CD4-positive, alpha-beta memory T cell (primary cell): Measurements from ENCODE around the gene PRR3. TPM values are rescaled to one million over a fixed set of nuclear protein-coding genes. Genes with fewer than 3 reads are reported as not detected.

Experiments used
- CTCF ChIA-PET: fragments of 350-600 bp; sonication (Branson Sonifier 250); formaldehyde crosslinking; loops from one replicate; lab custom pipeline; 2021; ENCODE audit warnings: inconsistent platforms; ENCODE audit not compliant: partially characterized antibody; lab: Charles Lee
- POLR2A ChIA-PET: fragments of 350-600 bp; sonication (Branson Sonifier 250); formaldehyde crosslinking; loops from one replicate; lab custom pipeline; 2021; ENCODE audit not compliant: partially characterized antibody; lab: Charles Lee
- DNase-seq, 5 donors: peaks; one replicate each; pipeline versions ENCODE4 v3.0.0 to v3.0.0-alpha.2; 2020 to 2022; ENCODE audit warnings: mixed read lengths in 1 of 5
- H3K27ac ChIP-seq: one replicate; pipeline ENCODE4 v1.7.0; 2013; ENCODE audit warnings: low read depth, low read length
- H3K27me3 ChIP-seq: 2 replicates; pipeline ENCODE4 v1.7.0; 2013; ENCODE audit warnings: mild to moderate bottlenecking, low read length, moderate library complexity; ENCODE audit not compliant: insufficient read depth
- H3K36me3 ChIP-seq: 2 replicates; pipeline ENCODE4 v1.7.0; 2013; ENCODE audit warnings: mild to moderate bottlenecking, low read length, moderate library complexity; ENCODE audit not compliant: insufficient read depth
- H3K4me1 ChIP-seq: 2 replicates; pipeline ENCODE4 v1.7.0; 2013; ENCODE audit warnings: mild to moderate bottlenecking, low read length, moderate library complexity; ENCODE audit not compliant: insufficient read depth
- H3K4me3 ChIP-seq, 2 donors: one replicate each; pipeline ENCODE4 v1.7.0; 2013; ENCODE audit warnings: low read length in 2 of 2, mild to moderate bottlenecking in 1 of 2
- H3K9me3 ChIP-seq, 2 donors: one replicate each; pipeline ENCODE4 v1.7.0; 2013; ENCODE audit warnings: low read length in 2 of 2, control low read depth in 1 of 2; ENCODE audit not compliant: control insufficient read depth in 1 of 2
- H3K27ac Mint-ChIP-seq, 7 donors: one replicate each; pipeline ENCODE4 v1.8.0; 2020 to 2021; ENCODE audit warnings: mixed read lengths in 7 of 7, mild to moderate bottlenecking in 6 of 7, inconsistent platforms in 3 of 7, moderate library complexity in 3 of 7
- H3K27me3 Mint-ChIP-seq, 2 donors: one replicate each; pipeline ENCODE4 v1.8.0; 2020 to 2021; ENCODE audit warnings: mixed read lengths in 2 of 2
- H3K36me3 Mint-ChIP-seq, 2 donors: one replicate each; pipeline ENCODE4 v1.8.0; 2020 to 2021; ENCODE audit warnings: mixed read lengths in 2 of 2, inconsistent platforms in 1 of 2, mild to moderate bottlenecking in 1 of 2
- H3K4me1 Mint-ChIP-seq, 4 donors: one replicate each; pipeline ENCODE4 v1.8.0; 2020 to 2021; ENCODE audit warnings: mixed read lengths in 4 of 4, mild to moderate bottlenecking in 1 of 4
- H3K4me3 Mint-ChIP-seq, 8 donors: one replicate each; pipeline ENCODE4 v1.8.0; 2020 to 2021; ENCODE audit warnings: mixed read lengths in 8 of 8, mild to moderate bottlenecking in 7 of 8, moderate library complexity in 6 of 8, inconsistent platforms in 3 of 8
- H3K9me3 Mint-ChIP-seq, 8 donors: one replicate each; pipeline ENCODE4 v1.8.0; 2020 to 2021; ENCODE audit warnings: mixed read lengths in 8 of 8, mild to moderate bottlenecking in 5 of 8, inconsistent platforms in 3 of 8, moderate library complexity in 1 of 8
- intact Hi-C: fragments of 100-400 bp; cut with micrococcal nuclease; formaldehyde crosslinking; loops from one replicate; pipeline ENCODE4 v1.15.1; 2023
- polyA plus RNA-seq, 2 donors: library from polyadenylated mRNA; unstranded; fragments of 300-500 nt; fragmentation: Illumina TruSeq; gene quantifications; one replicate each; pipeline ENCODE4 v1.2.3, GENCODE V29; 2021
- total RNA-seq, 2 experiments: library from RNA; stranded (reverse); gene quantifications; one replicate each; pipeline ENCODE4 v1.2.3, GENCODE V29; 2021

Gene PRR3
- total and polyA plus RNA-seq, 4 experiments from 2014 or later, result 4.3 to 29.1 (median 17.4) TPM

DNA sequence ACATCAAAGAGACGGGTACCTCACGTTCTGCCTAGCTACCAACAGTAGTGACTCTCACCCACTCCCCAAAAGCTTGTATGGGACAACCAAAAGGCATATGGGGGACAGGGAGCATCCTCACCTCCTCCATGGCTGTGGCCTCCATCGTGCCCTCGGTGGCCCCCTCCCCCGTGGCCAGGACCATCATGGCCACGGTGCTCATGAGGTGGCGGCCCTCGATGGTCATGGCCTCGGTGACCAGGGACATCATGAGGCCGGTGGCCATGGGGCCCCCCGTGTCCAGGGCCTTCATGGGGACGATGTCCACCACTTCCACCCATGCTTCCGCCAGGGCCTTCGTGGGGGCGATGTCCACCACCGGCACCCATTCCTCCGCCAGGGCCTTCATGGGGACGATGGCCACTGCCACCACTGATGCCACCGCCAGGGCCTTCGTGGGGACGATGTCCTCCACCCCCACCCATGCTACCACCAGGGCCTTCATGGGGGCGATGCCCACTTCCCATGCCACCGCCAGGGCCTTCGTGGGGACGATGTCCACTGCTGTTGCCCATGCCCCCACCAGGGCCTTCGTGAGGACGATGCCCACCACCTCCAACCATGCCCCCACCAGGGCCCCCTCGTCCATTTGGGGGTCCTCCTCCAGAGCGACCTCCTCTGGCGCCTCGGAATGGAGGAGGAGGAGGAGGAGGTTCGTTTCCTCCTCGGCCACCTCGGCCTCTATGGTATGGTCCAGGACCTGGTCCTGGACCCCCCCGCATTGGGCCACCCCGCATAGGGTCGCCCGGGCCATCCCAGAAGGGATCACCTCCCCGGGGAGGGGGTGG is 44.9 kb downstream of the PRR3 start:
- Mint-ChIP-seq H3K27ac (peak overlapping the region in 4 of 7 donors; percentile 26 to 88 (median 30)), H3K4me3 (no peak overlapping the region), H3K4me1 (peaks cover 12 to 31% (median 23%) of the 10 kb centered on the region in 4 donors), H3K9me3 (no peaks in the 10 kb centered on the region), H3K27me3 (no peaks in the 10 kb centered on the region), H3K36me3 (peaks cover 44 to 68% of the 10 kb centered on the region in 2 donors)
- ChIA-PET CTCF (interaction anchor here (1.0 to 10.7 kb wide), 3 partner anchors 11 to 118 kb away, joined by 4 to 242 read pairs (median 233); no protein-coding TSS in a partner anchor), POLR2A (interaction anchor here (0.9 to 8.5 kb wide), 9 partner anchors 9 to 120 kb away, joined by 3 to 132 read pairs (median 8); partner anchors contain the start of gene ABCF1)
- Histone ChIP-seq H3K27ac (no peak overlapping the region), H3K9me3 (no peaks in the 10 kb centered on the region), H3K36me3 (peaks cover 65% of the 10 kb centered on the region), H3K4me3 (no peak overlapping the region), H3K4me1 (peaks cover under 1% of the 10 kb centered on the region), H3K27me3 (no peaks in the 10 kb centered on the region)
- no peak for DNase-seq
- intact Hi-C loops, result no loop called here

DNA sequence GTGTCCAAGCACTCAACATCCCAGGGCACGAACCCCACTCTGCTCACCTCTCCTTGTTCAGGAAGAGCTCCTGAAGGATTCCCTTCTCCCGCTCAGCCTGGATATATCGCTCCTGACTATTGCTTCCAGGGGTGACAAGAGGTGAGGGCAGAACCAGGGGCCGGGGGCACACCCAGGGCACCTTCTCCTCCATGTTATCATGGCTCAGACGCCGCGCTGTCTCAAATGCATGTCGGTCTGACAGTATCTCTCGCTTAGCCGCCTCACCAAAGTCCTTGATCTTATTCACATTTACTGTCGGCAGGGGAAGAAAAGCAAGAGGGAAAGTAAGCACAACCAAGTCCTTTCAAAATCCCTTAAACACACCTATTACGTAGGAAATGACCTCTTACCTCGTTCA is 46.9 kb downstream of the PRR3 start:
- no peaks in the 10 kb centered on the region for H3K9me3 Mint-ChIP-seq
- H3K4me3 ChIP-seq, result no peak overlapping the region
- peaks cover 8 to 37% (median 27%) of the 10 kb centered on the region in 4 donors for H3K4me1 Mint-ChIP-seq
- H3K36me3 Mint-ChIP-seq, result peaks cover 54 to 78% of the 10 kb centered on the region in 2 donors
- H3K9me3 ChIP-seq, result no peaks in the 10 kb centered on the region
- intact Hi-C loops, result no loop called here
- CTCF ChIA-PET, result interaction anchor here (0.7 kb wide), 1 partner anchor 59 kb away, joined by 3 read pairs; no protein-coding TSS in a partner anchor
- no peak overlapping the region for H3K4me3 Mint-ChIP-seq
- no peak for DNase-seq
- H3K27ac Mint-ChIP-seq, result peak overlapping the region in 6 of 7 donors; percentile 6 to 64 (median 52)
- POLR2A ChIA-PET, result interaction anchor here (1.8 to 4.7 kb wide), 2 partner anchors 11 to 61 kb away, joined by 5 to 59 read pairs; no protein-coding TSS in a partner anchor
- no peaks in the 10 kb centered on the region for H3K27me3 ChIP-seq
- no peaks in the 10 kb centered on the region for H3K27me3 Mint-ChIP-seq
- H3K27ac ChIP-seq, result no peak overlapping the region
- H3K36me3 ChIP-seq, result peaks cover 83% of the 10 kb centered on the region
- peaks cover 14% of the 10 kb centered on the region for H3K4me1 ChIP-seq

DNA sequence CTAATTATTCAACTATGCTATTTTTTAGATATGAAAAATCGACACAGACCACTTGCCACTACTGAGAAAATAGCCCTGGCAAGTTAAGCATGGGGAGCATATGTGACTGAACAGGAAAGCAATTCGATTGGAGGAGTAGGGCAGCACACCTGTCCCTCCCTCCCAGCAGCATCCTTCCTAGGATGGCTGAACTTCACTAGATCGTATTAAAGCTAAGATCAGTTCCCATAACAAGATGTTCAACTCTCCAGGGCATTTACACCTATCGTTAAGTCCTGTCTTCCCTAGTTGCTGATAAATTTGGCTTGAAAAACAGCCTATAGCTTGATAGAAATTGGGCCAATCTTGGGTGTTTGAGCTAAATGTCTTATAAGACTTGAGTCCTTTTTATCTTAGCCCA is 53.0 kb downstream of the PRR3 start:
- peak overlapping the region; percentile 32 for H3K27ac ChIP-seq
- Mint-ChIP-seq H3K9me3 (peaks cover 0 to 3% (median 0%) of the 10 kb centered on the region in 8 donors), H3K36me3 (peaks cover 39 to 54% of the 10 kb centered on the region in 2 donors), H3K27ac (peak overlapping the region; percentile 70 to 100 (median 86)), H3K4me1 (peaks cover 52 to 77% (median 66%) of the 10 kb centered on the region in 4 donors), H3K4me3 (peak overlapping the region in 1 of 8 donors; percentile 15), H3K27me3 (no peaks in the 10 kb centered on the region)
- no peak for DNase-seq
- no peaks in the 10 kb centered on the region for H3K9me3 ChIP-seq
- ChIA-PET POLR2A (interaction anchor here (1.0 to 2.0 kb wide), 11 partner anchors 11 to 147 kb away, joined by 3 to 25 read pairs (median 4); partner anchors contain the start of genes ABCF1 and PRR3), CTCF (interaction anchor here (1.0 to 2.0 kb wide), 9 partner anchors 12 to 200 kb away, joined by 3 to 13 read pairs (median 6); no protein-coding TSS in a partner anchor)
- H3K4me1 ChIP-seq, result peaks cover 70% of the 10 kb centered on the region
- H3K36me3 ChIP-seq, result peaks cover 43% of the 10 kb centered on the region
- H3K4me3 ChIP-seq, result no peak overlapping the region
- intact Hi-C loops, result no loop called here
- no peaks in the 10 kb centered on the region for H3K27me3 ChIP-seq

DNA sequence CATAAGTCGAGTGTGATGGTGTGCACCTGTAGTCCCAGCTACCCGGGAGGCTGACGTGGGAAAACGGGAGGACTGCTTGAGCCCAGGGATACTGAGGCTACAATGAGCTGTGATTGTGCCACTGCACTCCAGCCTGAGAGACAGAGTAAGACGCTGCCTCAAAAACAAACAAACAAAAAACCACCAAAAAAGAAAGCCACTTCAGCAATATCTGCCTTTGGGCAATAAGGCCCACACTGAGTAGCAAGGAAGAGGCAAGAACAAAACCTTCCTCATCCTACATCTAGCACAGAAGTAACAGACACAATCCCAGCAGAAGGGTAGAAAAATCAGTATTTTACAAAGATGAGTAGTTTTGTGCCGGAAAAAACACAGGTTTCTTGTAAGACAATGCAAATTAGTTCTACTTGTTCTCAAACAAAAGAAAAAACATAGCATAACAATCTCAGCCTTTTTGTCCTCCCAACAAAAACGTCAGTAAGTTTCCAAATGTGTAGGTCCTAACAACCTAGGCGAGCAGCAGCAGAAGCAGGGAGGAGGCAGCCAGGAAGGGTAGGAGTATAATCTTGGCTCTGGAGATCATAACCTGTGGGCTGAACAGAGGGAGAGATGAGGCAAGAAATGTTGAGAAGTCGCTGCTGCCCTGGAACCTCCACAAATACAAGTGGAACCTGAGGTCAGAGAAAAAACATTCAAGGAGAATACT is 54.2 kb downstream of the PRR3 start:
- Histone ChIP-seq H3K36me3 (peaks cover 39% of the 10 kb centered on the region), H3K4me3 (no peak overlapping the region), H3K4me1 (peaks cover 70% of the 10 kb centered on the region), H3K27ac (peak overlapping the region; percentile 32), H3K27me3 (no peaks in the 10 kb centered on the region), H3K9me3 (no peaks in the 10 kb centered on the region)
- POLR2A ChIA-PET, result interaction anchor here (0.9 to 5.0 kb wide), 18 partner anchors 12 to 148 kb away, joined by 3 to 102 read pairs (median 6); partner anchors contain the start of genes ABCF1, GNL1, MDC1 and PRR3
- Mint-ChIP-seq H3K4me1 (peaks cover 50 to 78% (median 63%) of the 10 kb centered on the region in 4 donors), H3K27me3 (no peaks in the 10 kb centered on the region), H3K36me3 (peaks cover 42 to 57% of the 10 kb centered on the region in 2 donors), H3K9me3 (peaks cover 0 to 6% (median 0%) of the 10 kb centered on the region in 8 donors), H3K27ac (peak overlapping the region; percentile 77 to 100 (median 85)), H3K4me3 (peak overlapping the region in 2 of 8 donors; percentile 23 to 33)
- no peak for DNase-seq
- intact Hi-C loops, result no loop called here
- CTCF ChIA-PET, result interaction anchor here (0.8 to 4.8 kb wide), 11 partner anchors 13 to 129 kb away, joined by 3 to 33 read pairs (median 9); no protein-coding TSS in a partner anchor

DNA sequence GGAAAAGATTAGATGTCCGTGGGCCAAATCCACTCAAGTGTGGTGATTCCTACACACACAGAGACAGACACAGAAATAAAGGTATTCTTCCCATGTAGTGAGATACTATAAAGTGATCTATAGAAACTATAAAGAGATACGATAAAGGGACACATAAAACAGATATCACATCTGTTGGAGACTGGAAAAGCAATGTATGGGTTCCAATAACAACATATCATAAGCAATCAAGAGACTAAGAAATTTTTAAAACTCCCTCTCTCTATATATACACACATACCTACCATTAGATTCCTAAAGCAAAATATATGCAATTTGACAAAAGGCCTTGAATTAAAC is 54.7 kb downstream of the PRR3 start:
- Histone ChIP-seq H3K4me1 (peaks cover 70% of the 10 kb centered on the region), H3K27me3 (no peaks in the 10 kb centered on the region), H3K27ac (peak overlapping the region; percentile 32), H3K9me3 (no peaks in the 10 kb centered on the region), H3K4me3 (no peak overlapping the region), H3K36me3 (peaks cover 39% of the 10 kb centered on the region)
- Mint-ChIP-seq H3K36me3 (peaks cover 42 to 57% of the 10 kb centered on the region in 2 donors), H3K27ac (peak overlapping the region; percentile 77 to 100 (median 85)), H3K9me3 (peaks cover 0 to 12% (median 0%) of the 10 kb centered on the region in 8 donors), H3K4me3 (peak overlapping the region in 4 of 8 donors; percentile 2 to 33 (median 20)), H3K27me3 (no peaks in the 10 kb centered on the region), H3K4me1 (peaks cover 47 to 78% (median 59%) of the 10 kb centered on the region in 4 donors)
- no peak for DNase-seq
- ChIA-PET POLR2A (interaction anchor here (0.9 to 5.0 kb wide), 14 partner anchors 14 to 148 kb away, joined by 3 to 132 read pairs (median 35); partner anchors contain the start of genes ATAT1, GNL1, MDC1 and PPP1R18), CTCF (interaction anchor here (0.8 to 4.8 kb wide), 6 partner anchors 14 to 130 kb away, joined by 3 to 34 read pairs (median 28); no protein-coding TSS in a partner anchor)
- intact Hi-C loops, result no loop called here

DNA sequence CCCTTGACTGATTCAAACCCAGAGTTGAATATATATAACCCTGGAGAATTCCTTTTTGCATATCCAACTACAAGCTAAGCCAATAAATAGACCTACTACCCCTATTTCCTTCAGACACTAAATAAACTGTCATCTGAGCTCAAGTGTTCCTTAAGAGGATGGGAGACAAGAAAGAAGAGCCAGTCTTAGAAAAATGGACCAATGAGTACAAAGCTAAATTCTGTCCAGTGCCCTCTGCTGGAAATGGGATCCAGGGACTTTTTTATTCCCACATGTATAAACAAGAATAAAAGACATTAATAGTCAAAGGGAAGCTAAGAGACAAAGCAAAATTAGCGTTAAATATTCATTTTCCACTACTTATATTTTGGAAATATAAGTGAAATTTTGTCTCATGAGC is 55.1 kb downstream of the PRR3 start:
- H3K4me3 Mint-ChIP-seq, result peak overlapping the region in 2 of 8 donors; percentile 2 to 17
- peaks cover 0 to 1% of the 10 kb centered on the region in 2 donors for H3K27me3 Mint-ChIP-seq
- peaks cover 47 to 82% (median 59%) of the 10 kb centered on the region in 4 donors for H3K4me1 Mint-ChIP-seq
- CTCF ChIA-PET, result interaction anchor here (0.8 to 4.8 kb wide), 9 partner anchors 7 to 210 kb away, joined by 3 to 34 read pairs (median 22); no protein-coding TSS in a partner anchor
- intact Hi-C loops, result no loop called here
- peaks cover 37% of the 10 kb centered on the region for H3K36me3 ChIP-seq
- H3K4me1 ChIP-seq, result peaks cover 67% of the 10 kb centered on the region
- POLR2A ChIA-PET, result interaction anchor here (0.6 to 5.0 kb wide), 21 partner anchors 14 to 161 kb away, joined by 3 to 132 read pairs (median 8); partner anchors contain the start of genes ABCF1, ATAT1, C6orf136 and DHX16
- H3K36me3 Mint-ChIP-seq, result peaks cover 45 to 58% of the 10 kb centered on the region in 2 donors
- no peaks in the 10 kb centered on the region for H3K9me3 ChIP-seq
- peaks cover 0 to 16% (median 1%) of the 10 kb centered on the region in 8 donors for H3K9me3 Mint-ChIP-seq
- H3K27ac Mint-ChIP-seq, result peak overlapping the region; percentile 77 to 100 (median 85)
- no peak for DNase-seq
- H3K27me3 ChIP-seq, result no peaks in the 10 kb centered on the region
- peak overlapping the region; percentile 32 for H3K27ac ChIP-seq
- no peak overlapping the region for H3K4me3 ChIP-seq
